MCF 10A (cell line): ENCODE data around the gene ZNF436. TPM values are rescaled to one million over a fixed set of nuclear protein-coding genes. Genes with fewer than 3 reads are reported as not detected.

Experiments
- BruUV-seq: library from RNA; stranded (reverse); fragments of 400-500 nt; replicated peaks from 2 replicates; lab custom pipeline; 2021; lab: Mats Ljungman, UMichigan
- CTCF ChIA-PET: fragments of 300-600 bp; sonication (Branson Sonifier 250); formaldehyde crosslinking; extraction: SDS; loops from one replicate; lab custom pipeline; 2021; ENCODE audit warnings: antibody characterized with exemption, inconsistent platforms; lab: Yijun Ruan, JAX
- POLR2A ChIA-PET: fragments of 300-600, 350-650 bp; sonication (Branson Sonifier 250); formaldehyde crosslinking; extraction: SDS; loops from one replicate; lab custom pipeline; 2020; ENCODE audit warnings: antibody characterized with exemption, inconsistent platforms; lab: Yijun Ruan, JAX
- DNase-seq: peaks from one replicate; pipeline ENCODE4 v3.0.0-alpha.2; 2018; ENCODE audit not compliant: unreplicated experiment
- H3K27ac Mint-ChIP-seq: one replicate; pipeline ENCODE4 v1.8.0; 2022; ENCODE audit warnings: mild to moderate bottlenecking, low read depth, mixed read lengths; ENCODE audit not compliant: unreplicated experiment
- H3K27me3 Mint-ChIP-seq: one replicate; pipeline ENCODE4 v1.8.0; 2022; ENCODE audit warnings: mixed read lengths; ENCODE audit not compliant: insufficient read depth, unreplicated experiment
- H3K36me3 Mint-ChIP-seq: one replicate; pipeline ENCODE4 v1.8.0; 2022; ENCODE audit warnings: mild to moderate bottlenecking, moderate library complexity, mixed read lengths; ENCODE audit not compliant: insufficient read depth, unreplicated experiment
- H3K4me1 Mint-ChIP-seq: one replicate; pipeline ENCODE4 v1.8.0; 2022; ENCODE audit warnings: mixed read lengths; ENCODE audit not compliant: insufficient read depth, unreplicated experiment
- H3K4me3 Mint-ChIP-seq: one replicate; pipeline ENCODE4 v1.8.0; 2022; ENCODE audit warnings: mild to moderate bottlenecking, moderate library complexity, mixed read lengths; ENCODE audit not compliant: unreplicated experiment
- H3K9me3 Mint-ChIP-seq: one replicate; pipeline ENCODE4 v1.8.0; 2022; ENCODE audit warnings: mixed read lengths; ENCODE audit not compliant: unreplicated experiment
- intact Hi-C: fragments of 100-400 bp; cut with micrococcal nuclease; formaldehyde crosslinking; loops from 2 replicates; pipeline ENCODE4 v1.14.1; 2022
- total RNA-seq: library from RNA; stranded (reverse); gene quantifications from 2 replicates; pipeline ENCODE4 v1.2.3, GENCODE V29; 2022
- TF ChIP-seq, protein P1 (sequence below): fragments of 200-600 bp; IDR thresholded peaks from one replicate; pipeline ENCODE4 v1.8.0; 2022; ENCODE audit warnings: antibody characterized with exemption, mild to moderate bottlenecking; ENCODE audit not compliant: unreplicated experiment

Gene ZNF436
- total RNA-seq, 1 experiment from 2014 or later: 6.5 TPM

DNA sequence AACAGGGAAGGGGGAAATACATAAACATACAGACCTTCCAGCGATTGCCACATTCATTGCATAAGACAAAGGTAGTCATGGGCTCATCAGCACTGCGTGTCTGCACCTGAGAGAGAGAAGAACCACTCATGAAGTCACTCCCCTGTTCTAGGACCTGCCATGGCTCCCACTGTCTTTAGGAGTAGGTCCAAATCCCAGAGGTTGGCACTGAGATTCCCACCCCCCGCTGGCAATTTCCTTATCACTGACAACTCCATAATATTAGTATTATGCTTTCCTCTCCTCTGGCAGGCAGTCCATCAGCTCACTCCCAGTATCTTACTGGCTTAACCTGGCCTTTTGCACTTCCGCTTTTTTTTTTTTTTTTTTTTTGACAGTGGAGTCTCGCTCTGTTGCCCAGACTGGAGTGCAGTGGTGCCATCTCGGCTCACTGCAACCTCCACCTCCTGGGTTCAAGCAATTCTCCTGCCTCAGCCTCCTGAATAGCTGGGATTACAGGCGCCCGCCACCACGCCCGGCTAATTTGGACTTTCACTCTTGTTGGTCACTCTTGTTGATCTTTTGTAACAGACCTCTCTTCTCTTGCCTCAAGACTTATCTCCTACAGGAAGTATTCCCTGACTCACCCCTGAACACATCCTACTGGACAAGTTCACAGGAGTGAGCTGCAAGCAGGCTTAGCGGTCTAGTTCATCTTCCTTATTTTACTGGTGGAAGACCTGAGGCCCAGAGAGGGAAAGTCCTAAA lies 14.8 kb upstream of the ZNF436 start:
- TF ChIP-seq, protein P1, sequence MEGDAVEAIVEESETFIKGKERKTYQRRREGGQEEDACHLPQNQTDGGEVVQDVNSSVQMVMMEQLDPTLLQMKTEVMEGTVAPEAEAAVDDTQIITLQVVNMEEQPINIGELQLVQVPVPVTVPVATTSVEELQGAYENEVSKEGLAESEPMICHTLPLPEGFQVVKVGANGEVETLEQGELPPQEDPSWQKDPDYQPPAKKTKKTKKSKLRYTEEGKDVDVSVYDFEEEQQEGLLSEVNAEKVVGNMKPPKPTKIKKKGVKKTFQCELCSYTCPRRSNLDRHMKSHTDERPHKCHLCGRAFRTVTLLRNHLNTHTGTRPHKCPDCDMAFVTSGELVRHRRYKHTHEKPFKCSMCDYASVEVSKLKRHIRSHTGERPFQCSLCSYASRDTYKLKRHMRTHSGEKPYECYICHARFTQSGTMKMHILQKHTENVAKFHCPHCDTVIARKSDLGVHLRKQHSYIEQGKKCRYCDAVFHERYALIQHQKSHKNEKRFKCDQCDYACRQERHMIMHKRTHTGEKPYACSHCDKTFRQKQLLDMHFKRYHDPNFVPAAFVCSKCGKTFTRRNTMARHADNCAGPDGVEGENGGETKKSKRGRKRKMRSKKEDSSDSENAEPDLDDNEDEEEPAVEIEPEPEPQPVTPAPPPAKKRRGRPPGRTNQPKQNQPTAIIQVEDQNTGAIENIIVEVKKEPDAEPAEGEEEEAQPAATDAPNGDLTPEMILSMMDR: no peak
- Mint-ChIP-seq H3K27ac (no peak overlapping the region), H3K4me1 (peaks cover 19% of the 10 kb centered on the region), H3K9me3 (no peaks in the 10 kb centered on the region), H3K27me3 (no peaks in the 10 kb centered on the region), H3K4me3 (peak overlapping the region; percentile 18), H3K36me3 (no peaks in the 10 kb centered on the region)
- BruUV-seq: no TSS peak
- DNase-seq: peak; percentile 86
- intact Hi-C loops: no loop called here
- ChIA-PET CTCF (interaction anchor here (0.5 to 0.9 kb wide), 3 partner anchors 284 to 463 kb away, joined by 3 read pairs; no protein-coding TSS in a partner anchor), POLR2A (interaction anchor here (0.7 to 5.3 kb wide), 9 partner anchors 8 to 92 kb away, joined by 3 to 65 read pairs (median 4); partner anchors contain the start of genes HNRNPR and ZNF436)

DNA sequence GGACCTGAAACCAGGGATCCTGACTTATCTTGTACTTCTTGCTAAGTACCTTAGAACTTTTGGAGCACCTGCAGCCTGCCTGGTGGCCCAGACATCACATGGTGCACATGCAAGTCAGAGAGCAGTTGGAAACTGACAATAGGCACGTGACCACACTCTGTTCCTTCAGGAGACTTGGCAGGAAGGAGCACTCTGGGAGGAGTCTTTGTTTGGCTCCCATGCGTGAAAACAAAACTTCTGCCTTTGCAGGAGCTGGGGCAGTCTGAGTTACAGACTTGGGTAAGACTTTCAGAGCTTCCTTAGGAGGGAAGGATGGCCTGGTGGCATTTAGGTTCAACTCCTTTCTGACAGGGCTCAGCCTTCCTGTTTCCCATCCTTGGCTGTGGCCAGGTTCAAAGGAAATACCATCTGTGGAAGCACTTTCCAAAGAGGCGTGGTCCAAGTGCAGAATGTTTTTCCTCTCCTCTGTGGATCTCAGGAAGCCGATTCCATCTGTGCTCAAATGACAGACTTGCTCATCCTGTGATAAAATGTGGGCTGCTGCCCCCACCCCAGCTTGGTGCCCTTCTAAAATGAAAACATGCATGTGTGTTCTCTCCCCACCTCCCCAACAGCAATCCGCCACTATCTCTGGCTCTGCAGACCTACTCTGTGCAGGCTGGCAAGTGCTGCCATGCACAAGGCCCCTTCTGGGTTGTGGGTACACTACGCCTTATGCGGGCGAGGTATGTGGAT lies 14.1 kb upstream of the ZNF436 start:
- ChIA-PET POLR2A (interaction anchor here (0.7 to 5.3 kb wide), 7 partner anchors 10 to 41 kb away, joined by 3 to 65 read pairs (median 6); partner anchors contain the start of genes HNRNPR and ZNF436), CTCF (interaction anchor here (0.9 kb wide), 1 partner anchor 284 kb away, joined by 3 read pairs; no protein-coding TSS in a partner anchor)
- Mint-ChIP-seq H3K4me3 (no peak overlapping the region), H3K27me3 (no peaks in the 10 kb centered on the region), H3K9me3 (no peaks in the 10 kb centered on the region), H3K36me3 (no peaks in the 10 kb centered on the region), H3K4me1 (peaks cover 19% of the 10 kb centered on the region), H3K27ac (peak overlapping the region; percentile 53)
- TF ChIP-seq, protein P1: no peak
- BruUV-seq: no TSS peak
- intact Hi-C loops: no loop called here
- DNase-seq: no peak

DNA sequence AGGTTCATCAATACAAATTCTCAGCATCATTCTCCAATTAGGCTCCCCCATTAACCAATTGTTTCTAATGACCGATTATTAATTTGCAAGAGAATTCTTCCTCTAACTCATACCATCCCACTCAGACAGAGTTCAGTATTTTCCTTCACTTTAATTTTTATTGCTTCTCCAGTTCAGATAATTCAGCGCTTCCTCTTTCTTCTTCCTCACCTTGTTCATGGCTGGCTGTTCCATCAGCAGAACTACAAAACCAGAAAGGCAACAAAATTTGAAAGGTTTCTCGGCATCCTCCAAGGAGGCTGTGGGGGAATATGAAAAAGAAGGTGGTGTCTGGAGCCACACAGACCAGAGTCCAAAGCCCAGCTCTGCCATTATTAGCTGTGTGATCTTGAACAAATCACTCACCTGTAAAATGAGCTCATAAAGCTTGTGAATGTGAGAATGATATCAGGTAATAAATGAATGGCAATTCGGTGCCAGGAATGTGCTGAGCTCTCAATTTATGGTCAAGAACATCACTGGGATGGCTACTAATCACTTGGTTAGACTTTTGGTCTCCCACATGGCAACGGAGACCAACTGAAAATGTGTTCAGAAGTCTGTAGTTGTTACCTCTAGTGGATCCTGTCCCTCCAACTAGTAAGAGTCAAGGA lies 11.7 kb upstream of the ZNF436 start:
- DNase-seq: no peak
- Mint-ChIP-seq H3K27me3 (no peaks in the 10 kb centered on the region), H3K27ac (peak overlapping the region; percentile 39), H3K4me3 (no peak overlapping the region), H3K4me1 (peaks cover 26% of the 10 kb centered on the region), H3K9me3 (no peaks in the 10 kb centered on the region), H3K36me3 (no peaks in the 10 kb centered on the region)
- BruUV-seq: no TSS peak
- intact Hi-C loops: no loop called here
- CTCF ChIA-PET: interaction anchor here (0.6 to 2.6 kb wide), 3 partner anchors 22 to 1442 kb away, joined by 3 to 15 read pairs (median 3); no protein-coding TSS in a partner anchor
- POLR2A ChIA-PET: interaction anchor here (1.5 to 2.1 kb wide), 2 partner anchors 13 to 22 kb away, joined by 5 to 17 read pairs; no protein-coding TSS in a partner anchor
- TF ChIP-seq, protein P1: no peak
